Mucosa of descending colon (tissue), 3 donors: Measurements from ENCODE around the gene PRDM16. TPM values are rescaled to one million over a fixed set of nuclear protein-coding genes. Genes with fewer than 3 reads are reported as not detected.

ENCODE experiments used
- ATAC-seq: fragments of 200-7000 bp; cut with Tn5 transposase; one replicate; pipeline ENCODE4 v1.9.1; 2020; ENCODE audit warnings: mild to moderate bottlenecking, moderate library complexity
- DNase-seq, 3 donors: peaks; one replicate each; pipeline ENCODE4 v3.0.0-alpha.2; 2020
- H3K36me3 ChIP-seq: fragments of 200-600 bp; one replicate; pipeline ENCODE4 v1.8.0; 2021; ENCODE audit warnings: low read depth, mild to moderate bottlenecking
- H3K4me1 ChIP-seq: fragments of 200-600 bp; one replicate; pipeline ENCODE4 v1.8.0; 2021; ENCODE audit warnings: low read depth, mild to moderate bottlenecking
- H3K4me3 ChIP-seq: fragments of 200-600 bp; one replicate; pipeline ENCODE4 v1.8.0; 2021; ENCODE audit warnings: mild to moderate bottlenecking
- H3K9me3 ChIP-seq: fragments of 200-600 bp; one replicate; pipeline ENCODE4 v1.8.0; 2021; ENCODE audit warnings: mild to moderate bottlenecking
- intact Hi-C, 2 donors: fragments of 100-400 bp; cut with DNase I in 1 of 2; cut with micrococcal nuclease in 1 of 2; formaldehyde crosslinking; loops; one replicate each; pipeline versions ENCODE4 v1.11.0 to v1.11.1; 2022; cut with DNase I, micrococcal nuclease
- total RNA-seq, 3 donors: library from RNA; stranded (reverse); fragmentation: NEBNext Ultra II Directional in 2 of 3; extraction: Animal tissue kit (Norgen Biotek cat#: 25700) in 2 of 3; gene quantifications; one replicate each; pipeline versions ENCODE4 v1.2.1 to v1.2.4, GENCODE V29; 2021 to 2023
- TF ChIP-seq, protein P1 (sequence below): fragments of 200-600 bp; IDR thresholded peaks from one replicate; pipeline ENCODE4 v1.8.0; 2022; ENCODE audit warnings: antibody characterized with exemption, mild to moderate bottlenecking
- donor health status: DM: no; HTN: no; CAD: no; lungs with moderate emphysema.
- donor health status: DM: no; HTN: no; CAD: no.
- donor health status: DM: no; HTN: yes; CAD: no.

Gene PRDM16
- total RNA-seq, 3 donors from 2014 or later: 1.6 to 2.5 (median 2.4) TPM

GRCh38 chr1:3077081-3077480 lies 8.1 kb downstream of the PRDM16 start:
- intact Hi-C loops: no loop called here
- Histone ChIP-seq H3K4me1 (no peaks in the 10 kb centered on the region), H3K4me3 (no peak overlapping the region), H3K9me3 (no peaks in the 10 kb centered on the region), H3K36me3 (no peaks in the 10 kb centered on the region)
- ATAC-seq (no peak), DNase-seq (no peak)
- TF ChIP-seq, protein P1, sequence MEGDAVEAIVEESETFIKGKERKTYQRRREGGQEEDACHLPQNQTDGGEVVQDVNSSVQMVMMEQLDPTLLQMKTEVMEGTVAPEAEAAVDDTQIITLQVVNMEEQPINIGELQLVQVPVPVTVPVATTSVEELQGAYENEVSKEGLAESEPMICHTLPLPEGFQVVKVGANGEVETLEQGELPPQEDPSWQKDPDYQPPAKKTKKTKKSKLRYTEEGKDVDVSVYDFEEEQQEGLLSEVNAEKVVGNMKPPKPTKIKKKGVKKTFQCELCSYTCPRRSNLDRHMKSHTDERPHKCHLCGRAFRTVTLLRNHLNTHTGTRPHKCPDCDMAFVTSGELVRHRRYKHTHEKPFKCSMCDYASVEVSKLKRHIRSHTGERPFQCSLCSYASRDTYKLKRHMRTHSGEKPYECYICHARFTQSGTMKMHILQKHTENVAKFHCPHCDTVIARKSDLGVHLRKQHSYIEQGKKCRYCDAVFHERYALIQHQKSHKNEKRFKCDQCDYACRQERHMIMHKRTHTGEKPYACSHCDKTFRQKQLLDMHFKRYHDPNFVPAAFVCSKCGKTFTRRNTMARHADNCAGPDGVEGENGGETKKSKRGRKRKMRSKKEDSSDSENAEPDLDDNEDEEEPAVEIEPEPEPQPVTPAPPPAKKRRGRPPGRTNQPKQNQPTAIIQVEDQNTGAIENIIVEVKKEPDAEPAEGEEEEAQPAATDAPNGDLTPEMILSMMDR: no peak

DNA sequence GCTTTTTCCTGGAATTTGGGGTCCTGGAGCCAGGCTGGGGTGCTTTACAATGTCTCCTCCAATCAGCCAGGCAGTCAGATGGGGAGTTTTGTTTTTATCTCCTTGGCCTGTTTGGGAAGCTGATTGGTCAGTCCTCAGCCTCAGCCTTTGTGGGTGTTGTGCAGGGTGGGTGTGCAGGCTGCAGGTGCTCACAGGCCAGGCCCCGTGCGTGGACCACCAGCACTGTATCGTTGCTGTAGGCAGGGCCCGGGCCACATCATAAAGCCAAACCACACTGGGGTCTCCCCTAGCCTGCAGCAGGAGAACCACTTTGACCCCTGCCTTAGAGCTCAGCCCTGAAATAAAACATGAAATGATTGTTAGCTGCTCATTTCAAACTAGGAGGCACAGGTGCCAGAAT lies 8.6 kb downstream of the PRDM16 start:
- DNase-seq: no peak
- no peak for ATAC-seq
- Histone ChIP-seq H3K4me3 (no peak overlapping the region), H3K36me3 (no peaks in the 10 kb centered on the region), H3K4me1 (no peaks in the 10 kb centered on the region), H3K9me3 (no peaks in the 10 kb centered on the region)
- intact Hi-C loops: no loop called here
- TF ChIP-seq, protein P1: no peak

- intact Hi-C loops: no loop called here
- no peaks in the 10 kb centered on the region for H3K4me1 ChIP-seq
- ATAC-seq: no peak
- DNase-seq: no peak
- no peaks in the 10 kb centered on the region for H3K9me3 ChIP-seq
- no peak overlapping the region for H3K4me3 ChIP-seq
- TF ChIP-seq, protein P1: no peak
- no peaks in the 10 kb centered on the region for H3K36me3 ChIP-seq
Observed at GRCh38 chr1:3078430-3078861, 9.4 kb downstream of the PRDM16 start.

GRCh38 chr1:3078871-3079270 lies 9.9 kb downstream of the PRDM16 start:
- no peak overlapping the region for H3K4me3 ChIP-seq
- TF ChIP-seq, protein P1: no peak
- no peak for DNase-seq
- H3K9me3 ChIP-seq: no peaks in the 10 kb centered on the region
- ATAC-seq: no peak
- no peaks in the 10 kb centered on the region for H3K4me1 ChIP-seq
- H3K36me3 ChIP-seq: no peaks in the 10 kb centered on the region
- intact Hi-C loops: no loop called here

DNA sequence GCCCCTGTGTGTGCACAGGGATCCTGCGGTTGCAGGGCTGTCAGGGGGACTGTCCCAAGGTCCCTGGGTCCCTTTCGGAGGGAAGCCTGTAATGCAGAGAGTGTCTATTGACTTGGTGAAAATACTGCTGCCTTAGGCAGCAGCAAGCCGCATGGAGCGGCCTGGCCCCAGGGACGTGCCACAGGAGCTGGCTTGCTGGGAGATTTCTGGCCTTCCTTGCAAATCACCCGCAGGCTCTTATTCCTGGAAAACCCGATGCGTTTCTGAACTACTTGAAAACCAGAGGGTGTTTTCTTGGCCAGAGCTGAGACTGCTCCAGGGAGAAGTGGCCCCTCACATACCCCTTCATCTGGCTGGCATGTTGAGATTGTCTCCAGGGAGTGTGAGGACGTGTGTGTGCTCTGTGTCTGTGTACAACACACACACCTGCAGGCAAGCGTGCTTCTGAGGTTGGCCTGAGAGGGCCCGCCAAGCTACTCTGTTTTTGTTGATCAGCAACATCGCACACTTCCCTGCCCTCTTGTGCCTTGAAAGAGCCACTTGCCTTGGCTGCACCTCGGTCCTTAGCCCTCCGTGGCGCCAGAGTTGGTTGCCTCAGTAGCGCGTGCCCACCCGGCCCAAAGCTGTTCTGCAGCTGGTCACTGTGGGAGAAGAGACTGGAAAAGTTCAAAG lies 10.5 kb downstream of the PRDM16 start:
- no peak for DNase-seq
- Histone ChIP-seq H3K4me1 (no peaks in the 10 kb centered on the region), H3K4me3 (no peak overlapping the region), H3K36me3 (no peaks in the 10 kb centered on the region), H3K9me3 (no peaks in the 10 kb centered on the region)
- TF ChIP-seq, protein P1: no peak
- ATAC-seq: no peak
- intact Hi-C loops: no loop called here
